ENCODE results near the gene KIAA1217.
"Not testable (repeated sequence)": the region's sequence is repeated elsewhere in the genome, so short reads cannot be mapped to it uniquely, and the experiment has no call there.

The KIAA1217 gene

GRCh38 chr10:24469993-24470392 is 261.1 kb downstream of the KIAA1217 start:
- no peak for DNase-seq

GRCh38 chr10:24475598-24475997 is 266.7 kb downstream of the KIAA1217 start:
- DNase-seq: no peak

GRCh38 chr10:24476913-24477701 is 268.2 kb downstream of the KIAA1217 start:
- DNase-seq: no peak

- DNase-seq: no peak
Measured at GRCh38 chr10:24477915-24478314, 269.0 kb downstream of the KIAA1217 start.

GRCh38 chr10:24479806-24480205 is 270.9 kb downstream of the KIAA1217 start:
- no peak for DNase-seq

GRCh38 chr10:24480447-24480846 is 271.5 kb downstream of the KIAA1217 start:
- no peak for DNase-seq

GRCh38 chr10:24481241-24481640 is 272.3 kb downstream of the KIAA1217 start:
- no peak for DNase-seq

GRCh38 chr10:24482713-24483112 is 273.8 kb downstream of the KIAA1217 start:
- DNase-seq: not testable (repeated sequence)

- DNase-seq: no peak
Measured at GRCh38 chr10:24483701-24484100, 274.8 kb downstream of the KIAA1217 start.

- DNase-seq: no peak
Measured at GRCh38 chr10:24484771-24485170, 275.8 kb downstream of the KIAA1217 start.

GRCh38 chr10:24485304-24485703 is 276.4 kb downstream of the KIAA1217 start:
- no peak for DNase-seq

GRCh38 chr10:24488631-24489030 is 279.7 kb downstream of the KIAA1217 start:
- DNase-seq: no peak

- no peak for DNase-seq
Measured at GRCh38 chr10:24493165-24493564, 284.2 kb downstream of the KIAA1217 start.

- DNase-seq: no peak
Measured at GRCh38 chr10:24494236-24494635, 285.3 kb downstream of the KIAA1217 start.

- DNase-seq: no peak
Measured at GRCh38 chr10:24494777-24495176, 285.8 kb downstream of the KIAA1217 start.

- no peak for DNase-seq
Measured at GRCh38 chr10:24495666-24496460, 286.9 kb downstream of the KIAA1217 start.

- no peak for DNase-seq
Measured at GRCh38 chr10:24496906-24497305, 288.0 kb downstream of the KIAA1217 start.

GRCh38 chr10:24501056-24501711 is 292.2 kb downstream of the KIAA1217 start:
- no peak for DNase-seq

- DNase-seq: no peak
Measured at GRCh38 chr10:24502006-24502405, 293.1 kb downstream of the KIAA1217 start.

- DNase-seq: no peak
Measured at GRCh38 chr10:24502801-24503460, 294.0 kb downstream of the KIAA1217 start.

- no peak for DNase-seq
Measured at GRCh38 chr10:24503461-24504320, 294.8 kb downstream of the KIAA1217 start.

- no peak for DNase-seq
Measured at GRCh38 chr10:24505759-24506158, 296.8 kb downstream of the KIAA1217 start.

Measured in GOT3 (cell line).